Body of pancreas (tissue), 4 donors: Measurements from ENCODE around the gene ECEL1.

ENCODE experiments used
- POLR2A ChIP-seq, 3 donors: fragments of 450-650 bp; IDR thresholded peaks; one replicate each; pipeline ENCODE4 v1.6.1; 2016; ENCODE audit warnings: antibody characterized with exemption in 3 of 3, mild to moderate bottlenecking in 2 of 3
- TF ChIP-seq, protein P1 (sequence below), 7 experiments: fragments of 450-650 bp in 4 of 7; fragments of 200-600 bp in 3 of 7; sonication (generic) in 3 of 7; IDR thresholded peaks; one replicate each; pipeline ENCODE4 v1.5.1; 2016 to 2019; ENCODE audit warnings: antibody characterized with exemption in 7 of 7

DNA sequence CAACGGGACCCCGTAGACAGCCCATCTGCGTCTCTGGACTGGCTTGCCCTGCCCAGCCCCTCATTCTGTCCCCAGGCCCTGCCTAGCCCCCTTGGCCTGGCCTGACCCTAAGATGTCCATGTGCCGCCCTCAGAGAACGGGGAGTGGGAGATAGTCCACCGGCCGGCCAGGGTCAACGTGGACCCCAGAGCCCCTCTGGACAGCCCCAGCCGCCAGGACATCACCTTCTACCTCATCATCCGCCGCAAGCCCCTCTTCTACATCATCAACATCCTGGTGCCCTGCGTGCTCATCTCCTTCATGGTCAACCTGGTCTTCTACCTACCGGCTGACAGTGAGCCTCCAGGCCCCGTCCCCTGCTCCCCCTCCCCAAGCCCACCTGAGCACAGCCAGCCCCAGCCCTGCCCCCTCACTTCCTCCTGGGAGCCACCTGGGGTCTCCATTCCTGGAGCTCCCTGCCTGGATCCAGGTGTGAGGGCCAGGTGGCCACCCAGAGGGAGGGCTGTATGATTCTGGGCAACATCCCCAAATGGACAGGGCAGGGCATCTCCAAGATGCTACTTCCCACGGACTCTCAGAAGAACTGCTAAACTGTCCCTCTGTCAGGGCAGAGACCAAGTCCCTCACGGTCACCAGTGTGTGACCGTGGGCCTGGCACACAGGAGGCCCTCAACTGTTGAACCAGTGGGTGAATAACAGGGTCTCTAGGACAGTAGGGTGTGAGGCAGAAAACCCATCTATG lies 42.3 kb upstream of the ECEL1 start:
- TF ChIP-seq POLR2A (IDR thresholded peaks at IDR 0.05) = no peak
- TF ChIP-seq, protein P1, sequence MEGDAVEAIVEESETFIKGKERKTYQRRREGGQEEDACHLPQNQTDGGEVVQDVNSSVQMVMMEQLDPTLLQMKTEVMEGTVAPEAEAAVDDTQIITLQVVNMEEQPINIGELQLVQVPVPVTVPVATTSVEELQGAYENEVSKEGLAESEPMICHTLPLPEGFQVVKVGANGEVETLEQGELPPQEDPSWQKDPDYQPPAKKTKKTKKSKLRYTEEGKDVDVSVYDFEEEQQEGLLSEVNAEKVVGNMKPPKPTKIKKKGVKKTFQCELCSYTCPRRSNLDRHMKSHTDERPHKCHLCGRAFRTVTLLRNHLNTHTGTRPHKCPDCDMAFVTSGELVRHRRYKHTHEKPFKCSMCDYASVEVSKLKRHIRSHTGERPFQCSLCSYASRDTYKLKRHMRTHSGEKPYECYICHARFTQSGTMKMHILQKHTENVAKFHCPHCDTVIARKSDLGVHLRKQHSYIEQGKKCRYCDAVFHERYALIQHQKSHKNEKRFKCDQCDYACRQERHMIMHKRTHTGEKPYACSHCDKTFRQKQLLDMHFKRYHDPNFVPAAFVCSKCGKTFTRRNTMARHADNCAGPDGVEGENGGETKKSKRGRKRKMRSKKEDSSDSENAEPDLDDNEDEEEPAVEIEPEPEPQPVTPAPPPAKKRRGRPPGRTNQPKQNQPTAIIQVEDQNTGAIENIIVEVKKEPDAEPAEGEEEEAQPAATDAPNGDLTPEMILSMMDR (IDR thresholded peaks at IDR 0.05) = no peak
